Measurements from ENCODE around the gene SMIM29.
A peak's percentile ranks its signal among the peaks of the same experiment; 100 is the strongest.
"Not testable (repeated sequence)": the region's sequence is repeated elsewhere in the genome, so short reads cannot be mapped to it uniquely, and the experiment has no call there.

The SMIM29 gene

DNA sequence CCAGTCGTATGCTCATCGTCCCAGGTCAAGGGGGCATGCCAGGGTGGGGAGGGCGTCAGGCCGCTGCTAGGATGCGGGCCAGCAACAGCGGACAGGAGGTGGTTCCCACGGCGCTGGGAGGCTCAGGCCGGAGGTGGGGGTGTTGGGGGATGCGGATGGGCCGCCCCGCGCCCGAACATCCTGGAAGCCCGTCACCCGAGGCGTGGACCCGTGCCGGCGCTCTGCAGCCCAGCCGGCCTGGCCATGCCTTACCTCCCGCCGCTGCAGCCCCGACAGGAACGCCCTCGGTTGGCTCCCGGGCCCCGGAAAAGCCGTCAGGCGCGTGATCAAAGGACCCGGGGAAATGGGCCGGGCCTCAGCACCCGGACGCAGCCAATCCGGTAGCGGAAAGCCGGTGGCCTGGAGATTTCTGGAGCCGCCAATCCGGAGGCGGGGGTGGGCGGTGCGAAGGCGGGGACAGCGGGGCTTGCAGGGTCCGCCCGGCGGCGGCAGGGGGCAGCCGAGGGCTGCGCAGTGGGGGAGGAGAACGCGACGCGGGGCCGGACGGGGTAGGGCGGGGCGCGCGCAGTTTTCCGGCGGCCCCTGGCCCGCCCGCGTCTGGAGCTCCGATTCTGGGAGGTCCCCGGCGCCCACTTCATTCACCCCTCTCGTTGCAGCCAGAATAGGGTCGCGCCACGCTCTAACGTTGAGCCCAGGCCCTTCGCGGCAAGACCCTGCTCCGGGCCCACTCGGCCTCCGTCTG lies at the start of gene SMIM29:
Gene SMIM29, minus strand, starts transcription at position 280 of the 742 bp plus-strand sequence. CDS start 1,215 bp downstream, outside the sequence.
- peak; percentile 99 for DNase-seq

DNA sequence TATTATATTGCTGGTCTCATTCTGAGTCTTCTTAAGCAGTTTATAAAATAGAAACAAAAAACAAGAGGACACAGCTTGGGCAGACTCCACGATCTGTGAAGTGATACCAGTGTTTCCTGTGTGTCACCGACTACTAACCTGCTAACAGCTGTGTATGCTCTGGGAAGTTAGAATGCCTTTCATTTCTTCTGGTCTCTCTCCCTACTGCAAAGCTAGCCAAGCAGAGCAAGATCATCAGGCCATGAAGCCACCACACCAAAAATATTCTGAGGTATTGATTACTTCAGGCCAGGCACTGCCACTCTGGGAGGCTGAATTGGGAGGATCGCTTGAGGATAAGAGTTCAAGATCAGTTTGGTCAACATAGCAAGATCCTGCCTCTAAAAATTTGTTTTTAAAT lies 46.9 kb upstream of the SMIM29 start:
- DNase-seq, result no peak

DNA sequence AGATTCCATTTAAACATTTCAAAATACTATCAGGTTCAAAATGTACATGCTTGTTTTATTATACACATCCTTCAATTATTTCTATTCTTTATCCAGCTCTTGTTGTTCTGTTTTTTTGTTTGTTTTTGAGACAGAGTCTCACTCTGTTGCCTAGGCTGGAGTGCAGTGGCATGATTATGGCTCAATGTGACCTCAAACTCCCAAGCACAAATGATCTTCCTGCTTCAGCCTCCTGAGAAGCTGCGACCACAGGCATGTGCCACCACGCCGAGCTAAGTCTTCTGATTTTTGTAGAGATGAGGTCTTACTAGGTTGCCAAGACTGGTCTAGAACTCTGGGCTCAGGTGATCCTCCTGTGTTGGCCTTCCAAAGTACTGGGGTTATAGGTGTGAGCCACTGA lies 44.1 kb upstream of the SMIM29 start:
- DNase-seq, result no peak

GRCh38 chr6:34289137-34289536 lies 40.3 kb upstream of the SMIM29 start:
- DNase-seq, result no peak

- no peak for DNase-seq
These were observed 39.8 kb upstream of the SMIM29 start for GRCh38 chr6:34288581-34288980.

DNA sequence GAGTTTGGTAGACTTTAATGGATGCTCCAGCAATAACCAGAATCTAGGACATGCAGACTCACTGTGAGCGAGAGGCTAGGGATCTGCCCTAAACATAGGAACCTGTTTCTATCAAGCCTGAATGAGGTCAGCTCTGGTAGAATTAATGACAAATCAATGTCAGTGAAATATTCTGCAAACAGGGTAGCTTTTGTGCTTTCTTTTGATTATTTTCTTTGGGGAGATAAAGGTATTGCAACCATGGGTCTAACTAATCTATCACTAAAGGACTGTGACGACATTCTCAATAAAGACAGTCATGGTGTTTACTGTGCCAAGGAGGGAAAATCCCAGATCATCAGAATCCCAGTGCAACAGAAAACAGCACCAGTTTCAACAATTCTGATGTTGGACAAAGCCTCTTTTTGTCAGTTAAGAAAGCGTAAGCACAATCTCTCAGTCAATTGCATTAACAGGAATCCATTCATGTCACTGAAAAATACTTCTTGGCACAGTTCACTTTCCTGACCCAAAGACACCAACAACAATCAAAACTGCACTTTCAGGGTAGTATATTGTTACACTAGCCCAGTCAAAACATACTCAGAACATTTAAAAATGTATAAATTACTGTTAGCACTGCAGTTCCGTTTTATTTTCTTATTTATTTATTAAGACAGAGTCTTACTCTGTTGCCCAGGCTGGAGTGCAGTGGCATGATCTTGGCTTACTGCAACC lies 36.8 kb upstream of the SMIM29 start:
- no peak for DNase-seq

DNA sequence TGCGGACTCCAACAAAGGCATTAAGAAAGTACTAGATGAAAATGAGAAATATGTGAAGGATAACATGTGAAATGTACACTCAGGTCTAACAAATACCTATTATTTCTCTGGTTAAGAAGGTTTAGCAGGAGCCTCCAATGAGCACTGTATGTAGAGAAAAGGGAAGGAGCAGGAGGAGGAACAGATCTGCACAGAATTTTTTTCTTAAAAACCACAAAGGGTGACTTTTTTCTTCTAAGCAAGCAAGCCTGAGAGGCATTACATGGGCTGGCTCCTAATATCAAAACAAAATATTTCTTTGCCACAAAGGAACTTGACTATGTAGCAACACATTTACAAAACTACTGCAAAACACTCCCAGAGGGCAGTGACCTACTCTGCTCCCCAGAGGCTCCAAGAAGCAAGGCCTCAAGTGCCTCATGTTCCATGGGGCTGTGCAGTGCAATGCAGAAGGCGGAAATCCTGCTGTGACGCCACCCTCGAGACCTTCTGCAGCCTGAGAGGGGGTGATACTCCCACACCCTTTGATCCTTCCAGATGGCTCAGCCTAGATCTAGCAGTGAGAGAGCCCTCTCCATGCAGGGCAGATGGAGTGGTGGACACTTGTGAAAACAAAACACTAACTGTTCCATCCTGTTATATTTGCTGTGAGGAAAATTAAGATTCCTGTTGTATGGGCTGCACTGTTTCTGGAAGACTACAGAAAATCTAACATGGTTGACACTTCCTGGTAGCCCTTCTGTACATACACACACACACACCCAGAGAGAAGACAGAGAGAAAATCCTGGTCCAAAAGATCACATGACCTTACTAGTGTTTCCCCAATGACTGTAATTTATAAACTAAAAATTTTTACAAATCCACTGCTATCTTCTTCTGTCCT lies 36.0 kb upstream of the SMIM29 start:
- no peak for DNase-seq

GRCh38 chr6:34281702-34282334 lies 33.0 kb upstream of the SMIM29 start:
- DNase-seq, result no peak

GRCh38 chr6:34280216-34280615 lies 31.4 kb upstream of the SMIM29 start:
- DNase-seq, result no peak

- no peak for DNase-seq
These were observed 30.0 kb upstream of the SMIM29 start for GRCh38 chr6:34278833-34279232.

DNA sequence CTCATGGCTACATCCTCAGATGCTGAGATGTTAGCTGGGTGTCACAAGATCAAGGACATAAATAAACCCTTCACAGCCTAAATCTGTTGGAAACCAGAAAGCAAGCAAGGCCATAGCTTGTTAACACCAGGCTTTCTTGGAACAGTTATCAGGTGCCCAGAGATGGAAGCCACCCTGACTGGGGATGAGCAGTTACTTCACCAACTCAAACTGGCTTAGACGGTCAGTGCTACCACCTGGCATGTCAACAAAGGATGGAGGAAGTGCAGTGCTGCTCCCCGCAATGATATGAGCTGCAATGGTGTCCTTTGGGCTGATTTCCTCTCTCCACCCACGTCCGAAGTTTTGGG lies 28.9 kb upstream of the SMIM29 start:
- DNase-seq, result no peak

DNA sequence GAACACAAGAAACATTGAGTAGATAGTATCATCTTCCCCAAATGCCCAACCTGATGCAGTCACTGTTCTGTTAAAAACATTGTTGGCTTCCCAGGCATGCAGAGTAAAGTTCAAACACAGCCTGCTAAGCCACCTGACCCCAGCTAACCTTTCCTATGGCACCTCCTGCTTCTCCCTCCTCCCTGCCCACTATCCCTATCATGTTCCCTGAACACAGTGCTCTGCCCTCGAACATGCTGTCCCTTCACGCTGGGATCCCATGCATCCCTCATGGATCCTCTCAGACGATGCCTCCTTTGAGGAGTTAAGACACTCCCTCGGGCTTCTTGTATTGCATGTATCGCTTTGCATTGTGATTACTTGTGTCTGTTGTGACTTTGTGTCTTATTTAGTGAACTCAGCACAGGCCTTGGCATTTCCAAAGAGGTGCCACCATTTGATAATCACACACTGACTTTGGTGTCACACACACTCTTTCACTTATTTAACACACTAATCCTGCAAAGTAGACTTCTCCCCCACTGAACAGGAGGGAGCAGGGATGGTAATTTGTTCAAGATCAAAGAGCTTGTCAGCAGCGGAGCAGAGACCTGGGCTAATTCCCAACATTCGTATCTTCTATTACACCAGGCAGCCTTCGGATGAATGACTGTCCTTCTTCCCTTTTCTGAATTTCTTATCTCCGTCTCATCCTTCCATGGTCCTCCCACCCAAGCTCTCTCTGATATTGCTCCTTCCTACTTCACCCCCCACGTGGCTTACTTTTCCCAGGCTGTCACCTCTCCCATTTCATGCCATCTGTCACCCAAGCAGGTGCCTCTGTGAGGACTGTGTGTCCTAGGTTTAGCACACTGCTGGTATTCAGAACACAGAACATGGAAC lies 28.3 kb upstream of the SMIM29 start:
- DNase-seq, result no peak

GRCh38 chr6:34276191-34276590 lies 27.4 kb upstream of the SMIM29 start:
- DNase-seq, result no peak

DNA sequence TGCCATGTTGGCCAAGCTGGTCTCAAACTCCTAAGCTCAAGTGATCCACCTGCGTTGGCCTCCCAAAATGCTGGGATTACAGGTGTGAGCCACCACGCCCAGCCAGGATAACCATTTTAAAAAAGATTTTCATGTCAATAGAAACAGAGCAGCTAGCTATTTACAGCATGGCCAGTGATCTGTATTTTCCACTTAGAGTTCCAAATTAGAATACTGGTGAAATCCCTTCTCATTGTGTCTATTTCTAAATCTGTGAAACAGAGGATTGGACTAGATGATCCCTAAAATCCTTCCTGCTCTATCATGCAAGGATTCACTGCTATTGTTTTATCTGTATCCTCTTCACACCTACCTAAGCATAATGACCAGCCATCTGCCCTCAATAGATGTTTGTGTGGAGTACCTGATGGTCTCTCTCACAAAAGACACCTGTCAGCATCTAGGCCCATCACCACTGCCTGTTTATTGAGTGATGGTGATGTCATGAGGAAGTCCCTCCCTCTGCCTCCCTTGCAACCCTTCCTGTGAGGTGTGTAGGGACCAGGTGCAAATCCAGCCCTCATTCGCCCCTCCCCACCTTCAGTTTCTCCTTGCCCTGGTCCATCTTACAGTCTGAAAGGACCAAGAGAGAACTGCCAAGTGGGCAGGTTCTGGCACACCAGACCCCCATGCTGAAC lies 26.5 kb upstream of the SMIM29 start:
- no peak for DNase-seq

DNA sequence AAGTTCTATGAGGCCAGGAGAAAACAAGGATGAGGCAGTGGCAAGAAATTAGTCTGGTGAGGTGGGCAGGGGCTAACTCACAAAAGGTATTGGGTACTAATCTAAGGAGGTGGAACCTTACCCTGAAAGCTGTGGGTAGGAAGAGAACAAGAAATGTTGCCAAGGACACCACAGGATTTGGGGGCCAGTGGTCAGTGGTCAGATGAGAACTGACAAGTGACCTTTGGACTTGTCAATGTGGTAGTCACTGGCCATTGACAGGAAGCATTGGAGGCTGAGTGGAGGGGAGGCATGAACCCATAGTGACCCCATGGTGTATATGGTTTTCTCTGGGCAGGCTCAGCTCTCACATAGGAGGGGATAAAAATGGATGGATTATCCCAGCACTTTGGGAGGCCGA lies 25.3 kb upstream of the SMIM29 start:
- DNase-seq, result no peak

- DNase-seq, result no peak
These were observed 24.5 kb upstream of the SMIM29 start for GRCh38 chr6:34273242-34273805.

DNA sequence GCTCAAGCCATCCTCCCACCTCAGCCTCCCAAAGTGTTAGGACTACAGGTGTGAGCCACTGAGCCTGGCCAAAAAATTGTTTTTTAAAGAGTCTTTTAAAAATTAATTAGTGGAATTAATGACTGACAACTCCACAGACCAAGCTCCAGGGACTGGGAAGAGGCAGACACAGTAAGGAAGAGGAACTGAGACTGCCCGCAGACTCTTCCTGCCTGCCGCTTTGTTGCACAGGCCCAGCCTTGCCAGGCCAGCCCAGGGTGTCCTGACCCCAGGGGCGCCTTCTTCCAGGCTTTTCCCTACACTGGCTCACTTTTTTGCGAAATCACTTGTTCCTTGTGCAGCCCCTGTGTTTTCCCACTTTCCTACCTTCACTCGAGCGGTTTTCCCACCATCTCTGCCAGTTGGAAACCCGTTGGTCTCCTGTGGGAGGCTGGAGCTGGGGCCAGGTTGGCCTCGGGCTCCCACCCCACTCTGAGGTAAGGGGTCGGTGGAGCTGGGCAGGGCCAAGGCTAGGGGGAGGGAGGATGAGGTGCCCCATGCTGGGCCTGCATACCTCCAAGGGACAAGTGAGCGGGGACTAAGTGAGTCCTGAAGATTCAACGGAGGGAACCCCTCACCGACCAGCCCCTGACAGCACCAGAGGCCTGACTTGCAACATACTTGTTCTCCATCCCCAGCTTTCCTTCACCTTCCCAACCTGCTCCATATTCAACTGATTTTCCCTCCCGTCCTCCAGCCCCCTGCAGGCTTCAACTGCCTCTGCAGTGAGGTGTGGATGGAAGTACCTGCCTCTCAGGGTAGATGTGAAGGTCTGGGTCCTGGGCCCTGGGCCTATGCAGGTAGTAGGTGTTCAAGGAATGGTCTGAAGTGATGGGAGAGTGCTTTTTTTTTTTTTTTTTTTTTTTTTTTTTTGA lies 23.5 kb upstream of the SMIM29 start:
- no peak for DNase-seq

DNA sequence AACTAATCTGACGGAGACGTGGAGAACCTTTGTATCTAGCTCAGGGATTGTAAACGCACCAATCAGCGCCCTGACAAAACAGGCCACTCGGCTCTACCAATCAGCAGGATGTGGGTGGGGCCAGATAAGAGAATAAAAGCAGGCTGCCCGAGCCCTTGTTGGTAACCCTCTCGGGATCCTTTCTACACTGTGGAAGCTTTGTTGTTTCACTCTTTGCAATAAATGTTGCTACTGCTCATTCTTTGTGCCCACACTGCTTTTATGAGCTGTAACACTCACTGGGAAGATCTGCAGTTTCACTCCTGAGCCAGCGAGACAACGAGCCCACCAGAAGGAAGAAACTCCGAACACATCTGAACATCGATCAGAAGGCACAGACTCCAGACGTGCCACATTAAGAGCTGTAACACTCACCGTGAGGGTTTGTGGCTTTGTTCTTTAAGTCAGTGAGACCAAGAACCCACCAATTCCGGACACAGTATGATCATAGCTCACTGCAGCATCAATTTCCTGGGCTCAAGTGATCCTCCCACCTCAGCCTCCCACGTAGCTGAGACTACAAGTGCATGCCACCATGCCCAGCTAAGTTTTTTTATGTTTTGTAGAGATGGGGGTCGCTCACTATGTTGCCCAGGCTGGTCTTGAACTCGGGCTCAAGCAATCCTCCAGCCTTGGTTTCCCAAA lies 21.0 kb upstream of the SMIM29 start:
- DNase-seq, result not testable (repeated sequence)

GRCh38 chr6:34269132-34269531 lies 20.3 kb upstream of the SMIM29 start:
- not testable (repeated sequence) for DNase-seq
